Calu3 (cell line): Measurements from ENCODE around the gene ACTR6. TPM values are rescaled to one million over a fixed set of nuclear protein-coding genes. Genes with fewer than 3 reads are reported as not detected.

Source experiments
- BruUV-seq: library from RNA; stranded (reverse); fragments of 400-500 nt; replicated peaks from 2 replicates; lab custom pipeline; 2021; lab: Mats Ljungman, UMichigan
- CTCF ChIA-PET: fragments of 300-600 bp; sonication (Branson Sonifier 250); formaldehyde crosslinking; loops from one replicate; lab custom pipeline; 2022; ENCODE audit warnings: antibody characterized with exemption; lab: Charles Lee
- DNase-seq: peaks from one replicate; pipeline ENCODE4 v3.0.0; 2022
- H3K27ac Mint-ChIP-seq: one replicate; pipeline ENCODE4 v1.8.0; 2022; ENCODE audit warnings: mixed read lengths; ENCODE audit not compliant: unreplicated experiment
- H3K27me3 Mint-ChIP-seq: one replicate; pipeline ENCODE4 v1.8.0; 2022; ENCODE audit warnings: mixed read lengths; ENCODE audit not compliant: unreplicated experiment
- H3K36me3 Mint-ChIP-seq: one replicate; pipeline ENCODE4 v1.8.0; 2022; ENCODE audit warnings: mild to moderate bottlenecking, moderate library complexity, mixed read lengths; ENCODE audit not compliant: insufficient read depth, unreplicated experiment
- H3K4me1 Mint-ChIP-seq: one replicate; pipeline ENCODE4 v1.8.0; 2022; ENCODE audit warnings: mild to moderate bottlenecking, low read depth, mixed read lengths; ENCODE audit not compliant: unreplicated experiment
- H3K4me3 Mint-ChIP-seq: one replicate; pipeline ENCODE4 v1.8.0; 2022; ENCODE audit warnings: mild to moderate bottlenecking, low read depth, moderate library complexity, mixed read lengths; ENCODE audit not compliant: unreplicated experiment
- H3K9me3 Mint-ChIP-seq: one replicate; pipeline ENCODE4 v1.8.0; 2022; ENCODE audit warnings: low read depth, mixed read lengths; ENCODE audit not compliant: unreplicated experiment
- CTCF ChIP-seq: fragments of 200-600 bp; IDR thresholded peaks from one replicate; pipeline ENCODE4 v1.8.0; 2022; ENCODE audit warnings: antibody characterized with exemption; ENCODE audit not compliant: unreplicated experiment
- intact Hi-C: fragments of 100-400 bp; cut with micrococcal nuclease; formaldehyde crosslinking; loops from one replicate; pipeline ENCODE4 v1.10.0; 2022; ENCODE audit not compliant: unreplicated experiment
- total RNA-seq: library from RNA; stranded (reverse); gene quantifications from 2 replicates; pipeline ENCODE4 v1.2.3, GENCODE V29; 2022

ACTR6 gene
- total RNA-seq, 1 experiment from 2014 or later = 35.2 TPM

- CTCF ChIA-PET = interaction anchor here (0.6 to 1.4 kb wide), 7 partner anchors 13 to 270 kb away, joined by 3 to 22 read pairs (median 4); partner anchors contain the start of genes DEPDC4 and SCYL2
- Mint-ChIP-seq H3K27me3 (no peaks in the 10 kb centered on the region), H3K27ac (peak overlapping the region; percentile 70), H3K36me3 (peaks cover 4% of the 10 kb centered on the region), H3K4me1 (peaks cover 16% of the 10 kb centered on the region), H3K9me3 (no peaks in the 10 kb centered on the region), H3K4me3 (no peak overlapping the region)
- peak; percentile 32 for DNase-seq
- BruUV-seq = no TSS peak
- TF ChIP-seq CTCF = peak; percentile 53
- intact Hi-C loops = loop anchor here (1.0 to 10.0 kb wide), 4 partner anchors 80 to 508 kb away; no protein-coding TSS in a partner anchor
Measured at GRCh38 chr12:100234591-100235304, 34.1 kb downstream of the ACTR6 start.

GRCh38 chr12:100238801-100239200 lies 38.2 kb downstream of the ACTR6 start:
- DNase-seq = no peak
- Mint-ChIP-seq H3K36me3 (no peaks in the 10 kb centered on the region), H3K4me1 (peaks cover 9% of the 10 kb centered on the region), H3K27me3 (no peaks in the 10 kb centered on the region), H3K27ac (no peak overlapping the region), H3K4me3 (no peak overlapping the region), H3K9me3 (no peaks in the 10 kb centered on the region)
- no TSS peak for BruUV-seq
- no peak for TF ChIP-seq CTCF
- CTCF ChIA-PET = no interaction called here
- intact Hi-C loops = loop anchor here (10.0 kb wide), 1 partner anchor 76 kb away; no protein-coding TSS in a partner anchor

GRCh38 chr12:100239589-100239988 lies 39.0 kb downstream of the ACTR6 start:
- Mint-ChIP-seq H3K4me3 (no peak overlapping the region), H3K4me1 (peaks cover under 1% of the 10 kb centered on the region), H3K9me3 (no peaks in the 10 kb centered on the region), H3K27me3 (no peaks in the 10 kb centered on the region), H3K27ac (no peak overlapping the region), H3K36me3 (no peaks in the 10 kb centered on the region)
- CTCF ChIA-PET = interaction anchor here (0.9 kb wide), 1 partner anchor 10 kb away, joined by 3 read pairs; no protein-coding TSS in a partner anchor
- TF ChIP-seq CTCF = no peak
- BruUV-seq = no TSS peak
- no peak for DNase-seq
- intact Hi-C loops = loop anchor here (10.0 kb wide), 1 partner anchor 75 kb away; no protein-coding TSS in a partner anchor

GRCh38 chr12:100243137-100243536 lies 42.5 kb downstream of the ACTR6 start:
- no peak overlapping the region for H3K4me3 Mint-ChIP-seq
- H3K4me1 Mint-ChIP-seq = no peaks in the 10 kb centered on the region
- no peak overlapping the region for H3K27ac Mint-ChIP-seq
- BruUV-seq = no TSS peak
- no peaks in the 10 kb centered on the region for H3K9me3 Mint-ChIP-seq
- H3K36me3 Mint-ChIP-seq = no peaks in the 10 kb centered on the region
- DNase-seq = no peak
- H3K27me3 Mint-ChIP-seq = no peaks in the 10 kb centered on the region
- intact Hi-C loops = no loop called here
- CTCF ChIA-PET = interaction anchor here (0.8 kb wide), 1 partner anchor 858 kb away, joined by 3 read pairs; no protein-coding TSS in a partner anchor
- TF ChIP-seq CTCF = no peak
